WI38 (cell line): ENCODE measurements around the gene KRT32.
"Not testable (repeated sequence)": the region's sequence is repeated elsewhere in the genome, so short reads cannot be mapped to it uniquely, and the experiment has no call there.

Experiments
- H3K4me3 ChIP-seq: 2 replicates; pipeline ENCODE4 v1.5.1; 2011; ENCODE audit warnings: low read depth, mild to moderate bottlenecking, control low read depth, low read length
- CTCF ChIP-seq: IDR thresholded peaks from 2 replicates; pipeline ENCODE4 v1.5.1; 2012; ENCODE audit warnings: low read depth, mild to moderate bottlenecking, control low read depth, low read length

KRT32 gene

GRCh38 chr17:41440531-41441033, 26.6 kb downstream of the KRT32 start, which contains the start of gene KRT38:
Gene KRT38 (minus strand): TSS chr17:41440983. CDS start chr17:41440921, 62 bp downstream.
- H3K4me3 ChIP-seq, result no peak within 1 kb of the TSS
- TF ChIP-seq CTCF, result no peak

- no peak overlapping the region for H3K4me3 ChIP-seq
- no peak for TF ChIP-seq CTCF
Observed at GRCh38 chr17:41439375-41439774, 27.8 kb downstream of the KRT32 start.

GRCh38 chr17:41437769-41438168, 29.4 kb downstream of the KRT32 start:
- no peak for TF ChIP-seq CTCF
- H3K4me3 ChIP-seq, result no peak overlapping the region

GRCh38 chr17:41437254-41437653, 29.9 kb downstream of the KRT32 start:
- no peak overlapping the region for H3K4me3 ChIP-seq
- TF ChIP-seq CTCF, result no peak

- no peak overlapping the region for H3K4me3 ChIP-seq
- no peak for TF ChIP-seq CTCF
Observed at GRCh38 chr17:41434415-41434814, 32.8 kb downstream of the KRT32 start.

- no peak for TF ChIP-seq CTCF
- H3K4me3 ChIP-seq, result no peak overlapping the region
Observed at GRCh38 chr17:41434005-41434404, 33.2 kb downstream of the KRT32 start.

- H3K4me3 ChIP-seq, result no peak overlapping the region
- TF ChIP-seq CTCF, result no peak
Observed at GRCh38 chr17:41433586-41433985, 33.6 kb downstream of the KRT32 start.

GRCh38 chr17:41430376-41430775, 36.8 kb downstream of the KRT32 start:
- not testable (repeated sequence) for H3K4me3 ChIP-seq
